GM12891 (cell line): ENCODE data around the gene YOD1.

Experiments used
- DNase-seq: peaks from one replicate; pipeline ENCODE4 v3.0.0; 2011; ENCODE audit warnings: low spot score; ENCODE audit not compliant: insufficient read length
- FAIRE-seq: peaks from 2 replicates; lab custom pipeline; 2011; peaks lifted over from hg19 to GRCh38; lab: Jason Lieb, UNC
- PAX5 ChIP-seq: IDR thresholded peaks from 2 replicates; pipeline ENCODE4 v1.6.1; 2011; ENCODE audit warnings: low read length, moderate library complexity, mild to moderate bottlenecking; ENCODE audit not compliant: insufficient read depth, severe bottlenecking
- POLR2A ChIP-seq: IDR thresholded peaks from 2 replicates; pipeline ENCODE4 v1.6.1; 2011; ENCODE audit warnings: low read depth, low read length, control low read depth
- POLR2AphosphoS5 ChIP-seq: IDR thresholded peaks from 2 replicates; pipeline ENCODE4 v1.6.1; 2011; ENCODE audit warnings: low read depth, low read length, control low read depth
- POU2F2 ChIP-seq: IDR thresholded peaks from 2 replicates; pipeline ENCODE4 v1.6.1; 2011; ENCODE audit warnings: low read depth, mild to moderate bottlenecking, control low read depth, low read length, moderate library complexity
- SPI1 ChIP-seq: IDR thresholded peaks from 2 replicates; pipeline ENCODE4 v1.6.1; 2011; ENCODE audit warnings: low read depth, low read length, control low read depth
- TAF1 ChIP-seq: IDR thresholded peaks from 2 replicates; pipeline ENCODE4 v1.6.1; 2011; ENCODE audit warnings: low read depth, low read length, control low read depth

The YOD1 gene

GRCh38 chr1:207035877-207036551 lies 15.0 kb downstream of the YOD1 start:
- TF ChIP-seq PAX5: no peak
- no peak for TF ChIP-seq POU2F2
- TF ChIP-seq POLR2A: no peak
- TF ChIP-seq SPI1: no peak
- TF ChIP-seq POLR2AphosphoS5: no peak
- no peak for TF ChIP-seq TAF1
- FAIRE-seq (no peak), DNase-seq (no peak)

DNA sequence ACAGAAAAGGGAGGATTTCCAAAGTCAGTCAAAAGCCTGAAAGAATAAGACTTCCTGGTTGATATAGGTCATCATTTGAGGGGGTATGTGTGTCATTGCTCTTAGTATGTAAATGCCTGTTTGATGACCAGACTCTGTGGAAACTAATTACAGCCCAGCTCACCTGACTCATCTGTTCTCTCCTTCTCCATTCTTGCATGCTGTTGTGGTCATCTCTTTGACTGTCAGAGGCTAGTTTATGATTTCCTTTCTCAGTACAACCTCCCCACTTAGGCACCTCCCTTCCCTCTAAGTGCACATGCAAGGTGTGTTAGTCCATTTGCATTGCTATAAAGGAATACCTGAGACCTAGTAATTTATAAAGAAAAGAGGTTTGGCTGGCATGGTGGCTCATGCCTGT lies 16.0 kb downstream of the YOD1 start:
- DNase-seq (no peak), FAIRE-seq (no peak)
- TF ChIP-seq POLR2AphosphoS5: no peak
- TF ChIP-seq PAX5: no peak
- TF ChIP-seq POLR2A: no peak
- no peak for TF ChIP-seq TAF1

GRCh38 chr1:207034208-207034607 lies 16.8 kb downstream of the YOD1 start:
- DNase-seq (no peak), FAIRE-seq (no peak)
- TF ChIP-seq SPI1: no peak

GRCh38 chr1:207033302-207033701 lies 17.7 kb downstream of the YOD1 start:
- TF ChIP-seq TAF1: no peak
- TF ChIP-seq POU2F2: no peak
- no peak for TF ChIP-seq POLR2AphosphoS5
- TF ChIP-seq PAX5: no peak
- TF ChIP-seq SPI1: no peak
- no peak for TF ChIP-seq POLR2A
- DNase-seq: no peak
- FAIRE-seq: no peak

- DNase-seq (no peak), FAIRE-seq (no peak)
- TF ChIP-seq POLR2A: no peak
- no peak for TF ChIP-seq PAX5
- no peak for TF ChIP-seq SPI1
- no peak for TF ChIP-seq POU2F2
- no peak for TF ChIP-seq POLR2AphosphoS5
- no peak for TF ChIP-seq TAF1
These were observed 18.4 kb downstream of the YOD1 start, which contains the start of gene C1orf116 for GRCh38 chr1:207032528-207033017. Gene C1orf116, minus strand, starts transcription at chr1:207032756. Its CDS starts 5,158 bp downstream, at chr1:207027598.

GRCh38 chr1:207031632-207032264 lies 19.3 kb downstream of the YOD1 start:
- FAIRE-seq (no peak), DNase-seq (no peak)
- TF ChIP-seq POLR2A: no peak
- no peak for TF ChIP-seq TAF1
- no peak for TF ChIP-seq POU2F2
- TF ChIP-seq POLR2AphosphoS5: no peak
- TF ChIP-seq PAX5: no peak
- no peak for TF ChIP-seq SPI1

- no peak for DNase-seq
- FAIRE-seq: no peak
- TF ChIP-seq POLR2AphosphoS5 (no peak), PAX5 (no peak), TAF1 (no peak), POU2F2 (no peak), SPI1 (no peak)
These were observed 20.0 kb downstream of the YOD1 start for GRCh38 chr1:207031016-207031415.

DNA sequence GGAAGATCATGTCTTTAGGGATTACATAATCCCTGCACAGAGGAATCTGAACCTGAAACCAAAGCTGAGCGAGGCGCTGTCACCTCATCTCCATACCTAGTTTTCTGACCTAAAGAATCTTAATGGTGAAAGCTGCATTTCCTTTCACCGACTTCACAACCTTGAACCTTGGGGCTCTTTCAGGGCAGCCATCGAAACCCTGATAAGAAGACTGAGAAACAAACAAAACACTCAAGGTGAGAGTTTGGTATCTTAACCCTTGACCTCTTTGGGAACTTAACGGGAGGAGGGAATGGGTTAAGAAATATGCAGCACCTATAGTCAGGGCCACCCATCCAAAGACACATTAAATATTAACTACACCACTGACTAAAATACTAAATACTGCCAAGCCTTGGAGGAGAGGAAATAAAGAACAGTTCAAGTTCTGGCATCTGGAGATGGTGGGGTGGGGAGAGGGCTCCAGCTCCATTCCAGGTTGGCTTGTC lies 20.4 kb downstream of the YOD1 start:
- DNase-seq (no peak), FAIRE-seq (no peak)
- TF ChIP-seq POLR2A (no peak), TAF1 (no peak)

- FAIRE-seq (no peak), DNase-seq (no peak)
- no peak for TF ChIP-seq POU2F2
- no peak for TF ChIP-seq PAX5
- TF ChIP-seq POLR2AphosphoS5: no peak
- no peak for TF ChIP-seq POLR2A
- no peak for TF ChIP-seq SPI1
- no peak for TF ChIP-seq TAF1
These were observed 21.1 kb downstream of the YOD1 start for GRCh38 chr1:207029701-207030521.
